Measurements from ENCODE around the gene PAPLN.

Gene PAPLN

GRCh38 chr14:73234029-73234428 is 3.3 kb upstream of the PAPLN start:
- no peak overlapping the region for H3K27ac ChIP-seq
- DNase-seq (ENCODE audit: low spot score), result no peak
- CTCF ChIA-PET, result interaction anchor here (0.6 kb wide), 1 partner anchor 225 kb away, joined by 4 read pairs; no protein-coding TSS in a partner anchor
- POLR2A ChIA-PET (ENCODE audit: low non-redundant PET), result no interaction called here
- no peak for TF ChIP-seq CTCF (conservative IDR thresholded peaks at IDR 0.05; ENCODE audit: low read depth)

GRCh38 chr14:73234586-73235394 is 2.5 kb upstream of the PAPLN start:
- H3K27ac ChIP-seq, result no peak overlapping the region; the same call in 1 of the 2 replicates
- no peak for TF ChIP-seq CTCF (conservative IDR thresholded peaks at IDR 0.05; ENCODE audit: low read depth)
- POLR2A ChIA-PET (ENCODE audit: low non-redundant PET), result no interaction called here
- CTCF ChIA-PET, result interaction anchor here (0.6 kb wide), 1 partner anchor 165 kb away, joined by 4 read pairs; no protein-coding TSS in a partner anchor
- no peak for DNase-seq (ENCODE audit: low spot score)

- CTCF ChIA-PET, result interaction anchor here (0.6 kb wide), 1 partner anchor 164 kb away, joined by 4 read pairs; no protein-coding TSS in a partner anchor
- no peak for DNase-seq (ENCODE audit: low spot score)
- H3K27ac ChIP-seq, result no peak overlapping the region; the same call in 1 of the 2 replicates
- POLR2A ChIA-PET (ENCODE audit: low non-redundant PET), result no interaction called here
- no peak for TF ChIP-seq CTCF (conservative IDR thresholded peaks at IDR 0.05; ENCODE audit: low read depth)
Observed at GRCh38 chr14:73235531-73236155, 1.7 kb upstream of the PAPLN start.

- ChIA-PET CTCF (no interaction called here), POLR2A (ENCODE audit: low non-redundant PET) (no interaction called here)
- no peak for DNase-seq (ENCODE audit: low spot score)
- no peak overlapping the region for H3K27ac ChIP-seq
- no peak for TF ChIP-seq CTCF (conservative IDR thresholded peaks at IDR 0.05; ENCODE audit: low read depth)
Observed at GRCh38 chr14:73236157-73236556, 1.1 kb upstream of the PAPLN start.

GRCh38 chr14:73236752-73237218 is 521 bp upstream of the PAPLN start:
- CTCF ChIA-PET, result no interaction called here

More at GRCh38 chr14:73236752-73237218, 521 bp upstream of the PAPLN start:
- TF ChIP-seq CTCF (conservative IDR thresholded peaks at IDR 0.05; ENCODE audit: low read depth), result no peak
- POLR2A ChIA-PET (ENCODE audit: low non-redundant PET), result no interaction called here
- H3K27ac ChIP-seq, result no peak overlapping the region
- no peak for DNase-seq (ENCODE audit: low spot score)

Measured in RWPE1 (cell line).